Stimulated activated CD8-positive, alpha-beta memory T cell treated with anti-CD3 and anti-CD28 coated beads, Interleukin-4, amount 100 ng/mL, for 24 hours (primary cell): ENCODE measurements around the gene DGKH.
A peak's percentile ranks its signal among the peaks of the same experiment; 100 is the strongest.

Experiments
- DNase-seq: peaks from one replicate; pipeline ENCODE4 v3.0.0-alpha.2; 2020; ENCODE audit warnings: low read depth

Gene DGKH

GRCh38 chr13:42048342-42048683 is at the start of gene DGKH:
Gene DGKH (plus strand): TSS chr13:42048648. CDS start chr13:42048774, 126 bp downstream.
- DNase-seq: no peak

GRCh38 chr13:42000846-42001245 is 47.6 kb upstream of the DGKH start:
- no peak for DNase-seq

- DNase-seq: no peak
These were observed 46.9 kb upstream of the DGKH start for GRCh38 chr13:42001580-42001979.

- DNase-seq: no peak
These were observed 46.4 kb upstream of the DGKH start for GRCh38 chr13:42002066-42002465.

- DNase-seq: no peak
These were observed 40.6 kb upstream of the DGKH start for GRCh38 chr13:42007844-42008243.

- no peak for DNase-seq
These were observed 39.4 kb upstream of the DGKH start for GRCh38 chr13:42009057-42009456.

- DNase-seq: no peak
These were observed 36.7 kb upstream of the DGKH start for GRCh38 chr13:42011601-42012350.

- no peak for DNase-seq
These were observed 34.3 kb upstream of the DGKH start for GRCh38 chr13:42014119-42014518.

- no peak for DNase-seq
These were observed 31.2 kb upstream of the DGKH start for GRCh38 chr13:42017264-42017663.

GRCh38 chr13:42021851-42022250 is 26.6 kb upstream of the DGKH start:
- DNase-seq: no peak

- no peak for DNase-seq
These were observed 26.1 kb upstream of the DGKH start for GRCh38 chr13:42022336-42022735.

GRCh38 chr13:42022796-42023493 is 25.5 kb upstream of the DGKH start:
- no peak for DNase-seq

GRCh38 chr13:42027286-42027685 is 21.2 kb upstream of the DGKH start:
- DNase-seq: no peak

GRCh38 chr13:42028113-42028799 is 20.2 kb upstream of the DGKH start:
- DNase-seq: no peak

- no peak for DNase-seq
These were observed 12.4 kb upstream of the DGKH start for GRCh38 chr13:42035905-42036521.

- no peak for DNase-seq
These were observed 11.7 kb upstream of the DGKH start for GRCh38 chr13:42036711-42037110.

GRCh38 chr13:42038661-42039456 is 9.6 kb upstream of the DGKH start:
- no peak for DNase-seq

- no peak for DNase-seq
These were observed 8.9 kb upstream of the DGKH start for GRCh38 chr13:42039457-42039945.

GRCh38 chr13:42039946-42040729 is 8.3 kb upstream of the DGKH start:
- peak; percentile 82 for DNase-seq

- no peak for DNase-seq
These were observed 7.8 kb upstream of the DGKH start for GRCh38 chr13:42040730-42041010.

GRCh38 chr13:42041011-42041683 is 7.3 kb upstream of the DGKH start:
- DNase-seq: peak; percentile 31
